NCI-H1105 treated with DMSO at 0.1 percent for 48 hours (cell line): ENCODE measurements around the gene WDFY4.

Experiments
- DNase-seq: peaks from one replicate; lab custom pipeline; 2025; lab: John Stamatoyannopoulos, UW

The WDFY4 gene

DNA sequence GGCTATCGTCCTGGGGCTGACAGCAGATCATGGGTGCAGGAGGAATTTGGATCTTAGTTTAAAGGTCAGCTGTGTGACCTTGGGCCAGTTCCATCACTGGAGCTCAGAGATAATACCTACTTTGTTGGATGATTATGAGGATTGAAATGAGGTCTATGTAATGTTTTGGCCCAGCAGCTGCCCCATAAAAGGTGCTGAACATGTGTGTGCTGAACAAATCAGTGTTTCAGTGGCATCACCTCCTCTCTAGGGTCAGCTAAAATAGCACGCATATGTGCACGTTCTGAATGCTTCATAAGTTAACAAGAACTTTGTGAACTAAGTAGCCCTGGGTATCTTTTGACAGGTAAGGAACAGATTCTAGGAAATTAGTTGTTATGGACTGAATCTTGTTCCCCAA lies 339.8 kb downstream of the WDFY4 start:
- no peak for DNase-seq

DNA sequence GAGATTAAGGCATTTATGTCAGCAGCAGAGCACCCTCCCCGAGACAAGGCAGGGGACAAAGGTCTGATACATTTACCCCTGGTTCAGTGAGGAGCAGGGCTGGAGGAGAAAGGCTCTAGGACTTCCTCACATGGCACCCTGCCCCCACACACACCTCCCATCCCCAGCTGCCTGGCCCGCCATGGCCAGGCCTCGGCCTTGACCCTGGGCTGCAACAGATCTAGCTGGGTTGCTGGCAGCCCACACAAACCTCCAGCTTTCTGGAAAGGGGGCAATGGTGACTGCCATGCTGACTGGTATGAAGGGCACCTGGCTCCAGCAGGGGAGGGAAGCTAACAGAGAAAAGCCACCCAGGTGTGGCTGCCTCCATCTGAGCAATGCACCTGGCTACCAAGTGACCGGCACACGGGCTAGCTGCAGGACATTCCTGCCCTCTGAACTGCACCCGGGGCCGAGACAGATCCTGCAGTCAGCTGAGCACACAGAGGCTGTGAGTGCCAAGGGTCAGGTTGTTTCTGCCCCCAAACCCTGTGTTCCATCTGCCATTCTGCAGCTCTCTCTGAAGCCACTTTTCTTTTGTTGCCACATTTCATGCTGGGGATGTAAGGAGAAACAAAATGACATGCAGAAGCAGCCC lies 340.8 kb downstream of the WDFY4 start:
- DNase-seq = no peak

DNA sequence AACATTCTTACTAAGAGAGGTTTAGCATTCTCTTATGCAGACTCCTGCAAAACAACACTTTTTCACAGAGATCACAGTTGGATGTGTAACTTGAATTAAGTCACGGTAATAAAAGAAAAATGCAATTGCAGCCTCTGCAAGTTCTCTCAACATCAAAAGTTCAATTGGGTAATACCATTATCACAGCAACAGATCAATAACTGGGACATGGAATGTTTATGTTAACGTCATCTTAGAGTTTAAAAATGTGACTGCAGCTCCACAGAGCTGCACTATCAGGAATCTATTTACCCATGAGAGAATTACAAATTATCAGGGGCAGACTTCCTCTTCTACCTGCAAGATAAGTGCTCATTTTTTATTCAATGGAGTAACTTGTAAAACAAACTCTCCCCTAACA lies 344.0 kb downstream of the WDFY4 start:
- no peak for DNase-seq

DNA sequence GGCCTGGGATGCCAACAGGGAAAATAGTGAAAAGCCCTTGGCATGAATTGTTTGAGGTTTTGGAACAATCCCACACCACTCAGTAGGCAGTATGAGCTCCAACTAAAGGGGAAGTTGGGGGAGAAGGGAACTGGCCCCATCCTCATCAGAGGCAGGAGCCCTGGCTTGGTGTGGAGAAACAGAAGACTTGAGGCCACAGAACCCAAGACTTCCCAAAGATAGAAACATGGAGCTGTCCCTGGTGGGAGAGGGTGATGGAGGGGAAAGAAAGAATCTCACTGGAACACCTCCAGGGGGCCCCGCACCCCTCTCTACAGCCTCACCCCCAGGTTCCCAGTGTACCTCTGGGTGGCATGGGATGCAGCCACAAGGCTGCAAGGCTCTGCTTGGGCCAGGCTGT lies 345.0 kb downstream of the WDFY4 start:
- no peak for DNase-seq
